HG03135 (cell line): ENCODE results near the gene NLRC3.
"Not testable (repeated sequence)": the region's sequence is repeated elsewhere in the genome, so short reads cannot be mapped to it uniquely, and the experiment has no call there.

Experiments used
- ATAC-seq: cut with Tn5 transposase; IDR thresholded peaks from one replicate; pipeline ENCODE4 v1.9.1; 2021; ENCODE audit warnings: mild to moderate bottlenecking, moderate library complexity; ENCODE audit not compliant: unreplicated experiment

The NLRC3 gene

DNA sequence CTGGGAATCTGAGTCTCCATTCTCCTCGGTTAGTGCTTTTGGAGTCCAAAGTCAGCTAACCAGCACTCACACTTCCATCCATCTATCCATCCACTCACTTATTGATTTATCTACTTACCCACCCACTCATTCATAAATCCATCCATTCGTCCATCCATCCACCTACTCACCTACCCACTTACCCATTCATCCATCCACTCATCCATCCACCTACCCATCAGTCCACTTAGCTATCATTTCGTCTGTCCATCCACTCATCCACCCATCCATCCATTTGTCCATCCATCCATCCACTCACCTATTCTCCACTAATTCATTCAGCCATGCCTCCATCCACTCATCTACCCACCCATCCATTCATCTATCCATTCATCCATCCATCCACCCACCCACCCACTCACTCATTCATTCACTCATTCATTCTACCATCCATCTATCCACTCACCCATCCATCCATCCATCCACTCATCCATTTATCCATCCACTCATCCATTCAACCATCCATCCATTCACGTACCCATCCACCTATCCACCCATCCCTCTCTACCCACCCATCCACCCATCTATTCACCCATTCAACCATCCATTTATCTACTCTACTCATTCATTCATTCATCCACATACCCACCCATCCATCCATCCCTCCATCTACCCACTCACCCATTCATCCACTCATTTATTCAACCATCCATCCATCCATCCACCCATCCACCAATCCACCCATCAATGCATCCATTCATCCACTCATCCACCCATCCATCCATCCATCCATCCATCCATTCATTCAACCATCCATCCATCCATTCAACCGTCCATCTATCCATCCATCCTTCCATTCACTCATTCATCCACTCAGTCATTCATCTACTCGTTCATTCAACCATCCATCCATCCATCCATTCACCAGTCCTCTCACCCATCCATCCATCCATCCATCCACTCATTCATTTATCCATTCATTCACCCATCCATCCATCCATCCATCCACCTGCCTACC is 26.1 kb downstream of the NLRC3 start:
- no peak for ATAC-seq

- no peak for ATAC-seq
Observed at GRCh38 chr16:3549906-3550305, 27.3 kb downstream of the NLRC3 start.

DNA sequence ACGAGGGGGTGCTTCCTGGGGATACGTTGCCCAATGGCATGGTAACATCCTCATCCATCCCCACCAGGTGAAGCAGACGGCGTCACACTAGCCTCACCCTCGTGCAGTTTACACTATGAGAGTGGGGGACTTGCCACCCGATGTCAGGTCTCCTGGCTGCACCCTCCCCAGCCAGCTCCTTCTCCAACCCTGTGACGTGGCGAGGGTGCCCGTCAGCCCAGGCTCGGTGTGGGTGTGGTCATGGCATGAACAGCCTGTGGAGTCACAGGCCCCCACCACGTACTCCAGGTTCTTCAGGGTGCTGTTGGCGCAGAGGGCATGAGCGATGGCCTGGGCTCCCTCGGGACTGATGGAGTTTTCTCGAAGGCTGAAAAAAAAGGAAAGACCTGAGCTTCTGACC is 28.3 kb downstream of the NLRC3 start:
- ATAC-seq, result no peak

- ATAC-seq, result no peak
Observed at GRCh38 chr16:3548445-3548844, 28.8 kb downstream of the NLRC3 start.

- ATAC-seq, result no peak
Observed at GRCh38 chr16:3546986-3547682, 30.1 kb downstream of the NLRC3 start.

DNA sequence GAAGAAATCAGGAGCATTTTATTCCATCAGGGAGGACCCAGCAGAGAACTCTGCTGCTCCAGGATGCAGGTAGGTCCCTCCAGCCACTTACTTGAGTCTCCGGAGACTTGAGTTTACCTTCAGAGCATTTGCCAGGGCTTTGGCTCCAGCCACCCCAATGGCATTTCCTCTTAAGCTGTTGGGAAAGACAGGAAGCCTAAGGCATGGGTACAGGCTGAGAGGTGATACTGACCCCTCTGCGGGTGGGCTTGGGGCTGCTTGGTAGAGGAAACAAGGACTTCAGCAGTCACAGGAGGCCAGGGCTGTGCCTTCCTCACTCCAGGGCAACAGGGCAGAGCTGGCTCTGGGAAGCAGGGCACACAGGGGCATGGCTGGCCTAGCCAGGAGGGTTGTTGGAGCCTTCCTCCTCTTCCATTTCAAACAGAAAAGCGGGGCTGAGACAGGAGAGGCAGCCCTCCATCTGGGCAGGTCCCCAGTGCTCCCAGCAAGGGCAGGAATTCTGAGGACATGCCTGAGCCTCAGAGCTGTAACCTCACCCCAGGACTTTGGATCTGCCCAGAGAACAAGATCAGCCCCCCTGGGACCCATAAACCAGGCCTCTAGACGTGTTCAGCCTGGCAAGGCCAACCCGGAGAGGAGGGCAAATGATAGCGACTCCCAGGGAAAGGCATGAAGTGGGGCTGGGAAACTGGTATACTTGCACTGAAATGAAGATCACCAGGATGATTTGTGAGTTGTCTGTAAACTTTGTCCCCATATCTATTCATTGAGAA is 34.4 kb downstream of the NLRC3 start:
- ATAC-seq, result no peak

- ATAC-seq, result no peak
Observed at GRCh38 chr16:3541527-3542155, 35.6 kb downstream of the NLRC3 start.

- no peak for ATAC-seq
Observed at GRCh38 chr16:3538222-3538621, 39.0 kb downstream of the NLRC3 start.

GRCh38 chr16:3536851-3537250 is 40.4 kb downstream of the NLRC3 start:
- no peak for ATAC-seq

GRCh38 chr16:3536271-3536731 is 40.9 kb downstream of the NLRC3 start:
- ATAC-seq, result no peak

GRCh38 chr16:3534126-3534525 is 43.1 kb downstream of the NLRC3 start:
- ATAC-seq, result no peak

DNA sequence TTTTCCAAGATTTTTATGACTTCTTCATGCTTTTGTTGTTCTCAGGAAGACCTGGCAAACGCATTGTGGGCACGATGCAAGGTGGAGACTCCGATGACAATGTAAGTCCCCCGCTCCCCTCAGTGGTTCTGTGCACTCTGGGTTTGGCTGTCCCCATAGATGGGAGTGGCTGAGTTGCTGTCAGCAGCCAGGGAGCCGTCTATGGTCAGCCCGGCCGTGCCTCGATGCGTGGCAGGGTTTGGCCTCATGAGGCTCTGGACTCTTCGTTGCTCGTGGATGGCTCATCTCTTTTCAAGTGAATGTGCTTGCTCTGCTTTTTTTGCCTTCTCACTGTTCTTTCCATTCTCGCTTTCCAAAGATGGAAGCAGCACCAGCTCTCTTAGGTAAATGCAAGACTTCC is 44.5 kb downstream of the NLRC3 start:
- no peak for ATAC-seq

DNA sequence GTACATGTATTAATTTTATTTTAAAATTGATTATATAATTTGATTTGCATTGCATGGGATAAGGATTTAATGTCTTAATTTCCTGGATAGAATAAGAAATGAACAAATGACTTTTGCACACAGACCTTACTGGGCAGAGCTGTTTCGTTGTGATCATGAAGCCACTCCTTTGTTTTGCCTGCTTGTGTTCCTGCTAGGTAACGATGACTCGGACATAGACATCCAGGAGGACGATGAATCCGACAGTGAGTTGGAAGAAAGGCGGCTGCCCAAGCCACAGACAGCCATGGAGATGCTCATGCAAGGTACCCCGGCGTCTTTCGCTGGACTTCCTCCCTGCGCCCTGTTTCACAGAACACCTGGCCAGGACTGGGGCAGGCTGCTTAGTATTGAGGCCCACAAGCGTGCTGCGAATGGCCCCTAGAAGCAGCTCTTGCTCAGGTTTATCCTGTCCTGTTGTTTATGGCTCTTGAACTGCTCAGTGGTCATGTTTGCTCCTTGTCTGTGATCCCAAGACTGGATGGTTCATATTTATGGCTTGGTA is 46.8 kb downstream of the NLRC3 start:
- ATAC-seq, result no peak

GRCh38 chr16:3529175-3529574 is 48.0 kb downstream of the NLRC3 start:
- ATAC-seq, result no peak

DNA sequence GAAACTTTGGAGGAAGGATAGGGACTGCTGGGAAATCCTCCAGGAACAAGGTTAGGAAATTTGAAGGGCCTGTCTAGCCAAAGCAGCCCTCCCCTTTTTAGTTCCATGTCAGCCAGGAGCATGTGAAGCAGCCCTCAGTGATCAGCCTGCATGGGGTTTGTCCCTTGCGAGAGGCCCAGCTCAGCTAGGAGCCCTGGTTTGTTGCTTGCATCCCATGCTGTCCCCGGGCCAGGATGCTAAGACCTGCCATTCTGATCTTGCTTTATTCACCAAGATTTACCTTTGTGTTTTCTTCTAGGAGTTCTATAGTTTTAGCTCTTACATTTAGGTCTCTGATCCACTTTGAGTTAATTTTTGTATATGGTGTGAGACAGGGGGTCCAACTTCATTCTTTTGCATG is 48.8 kb downstream of the NLRC3 start:
- no peak for ATAC-seq

- ATAC-seq, result not testable (repeated sequence)
Observed at GRCh38 chr16:3527216-3527829, 49.9 kb downstream of the NLRC3 start.

GRCh38 chr16:3525951-3526350 is 51.3 kb downstream of the NLRC3 start:
- no peak for ATAC-seq

DNA sequence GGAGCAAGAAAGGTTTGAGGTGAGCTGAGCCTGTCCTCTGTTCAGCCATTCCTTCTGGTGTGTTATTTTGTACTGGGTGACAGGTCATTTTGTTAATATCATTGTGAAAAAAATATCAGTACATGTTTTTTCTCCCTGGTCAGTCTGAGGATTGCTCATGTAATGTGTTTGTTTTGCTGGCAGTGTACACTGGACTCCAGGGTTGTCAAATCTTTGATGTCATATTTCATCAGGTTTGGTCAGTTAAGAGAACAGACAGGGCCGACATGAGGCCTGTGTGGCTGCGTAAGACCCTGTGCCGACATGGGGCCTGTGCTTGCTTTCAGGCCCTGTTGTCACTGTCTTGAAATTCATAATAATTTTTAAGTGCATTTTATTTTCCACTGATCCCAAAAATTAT is 53.9 kb downstream of the NLRC3 start:
- ATAC-seq, result no peak

- no peak for ATAC-seq
Observed at GRCh38 chr16:3520841-3521240, 56.4 kb downstream of the NLRC3 start.

DNA sequence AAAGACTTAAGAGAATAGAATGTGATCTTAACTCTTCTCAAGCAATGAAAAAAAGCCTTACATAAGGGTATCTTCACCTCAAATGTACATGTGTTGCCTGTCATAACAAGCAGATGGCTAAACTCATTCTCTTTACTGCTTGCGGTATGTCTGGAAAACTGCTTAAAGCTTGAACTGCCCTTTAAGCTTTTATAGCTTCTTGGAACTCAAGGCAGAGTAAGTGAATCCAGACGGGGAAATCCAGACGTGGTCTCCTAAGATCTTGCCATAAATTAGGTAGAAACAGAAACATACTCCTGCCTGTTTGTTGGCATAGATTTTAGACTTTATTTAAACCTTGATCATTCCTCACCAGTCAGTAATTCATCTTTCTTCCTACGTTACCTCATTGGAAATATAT is 56.8 kb downstream of the NLRC3 start:
- ATAC-seq, result no peak
